Measurements from ENCODE around the gene MYBPC2. TPM values are rescaled to one million over a fixed set of nuclear protein-coding genes. Genes with fewer than 3 reads are reported as not detected.

Gene MYBPC2
- total RNA-seq, 1 donor: 0.10 TPM

DNA sequence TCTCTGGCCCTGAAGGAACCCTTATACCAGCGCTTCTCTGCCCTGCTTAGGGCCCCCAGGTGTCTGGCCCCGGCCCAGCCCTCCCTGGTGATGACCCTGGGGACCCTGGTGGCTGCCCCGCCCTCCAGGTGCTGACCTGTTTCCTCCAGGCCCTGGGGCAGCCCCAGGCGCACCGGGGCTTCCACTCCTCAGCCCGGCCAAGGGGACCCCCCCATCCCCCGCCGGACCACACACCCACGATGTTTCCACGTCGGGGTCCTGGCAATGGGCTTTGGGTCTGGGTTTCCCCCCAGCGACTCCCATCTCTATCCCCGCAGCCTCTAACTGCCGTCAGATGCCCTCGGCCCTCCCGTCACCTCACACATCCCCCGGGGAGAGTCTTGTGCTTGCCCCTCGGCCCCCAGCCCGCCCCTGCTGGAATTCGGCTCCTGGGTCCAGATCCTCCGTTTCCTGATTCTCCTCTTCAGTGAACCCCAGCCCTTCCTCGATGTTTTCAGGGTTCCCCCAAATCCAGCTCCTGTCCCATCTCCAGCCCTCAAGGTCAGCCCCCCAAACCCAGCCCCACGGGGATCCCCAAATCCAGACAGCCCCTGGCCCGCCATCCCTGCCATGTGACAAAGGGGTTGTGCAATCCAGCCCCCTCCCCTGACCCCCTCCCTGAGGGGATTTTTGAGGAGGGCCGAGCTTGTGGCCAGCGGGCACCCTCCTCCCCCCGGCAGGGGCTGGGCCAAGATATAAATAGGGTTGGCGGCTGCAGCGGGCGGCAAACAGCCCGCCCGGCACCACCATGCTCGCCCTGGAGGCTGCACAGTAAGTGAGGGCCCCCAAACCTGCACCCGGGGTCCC lies 14.3 kb upstream of the MYBPC2 start, which contains the start of gene SPIB:
Gene SPIB (plus strand): TSS at position 763 of the 846 bp plus-strand sequence. CDS start 25 bp downstream, at position 788.
- Histone ChIP-seq H3K4me1 (ENCODE audit: insufficient read depth, low read length) (peaks cover 29% of the 10 kb centered on the region), H3K9me3 (ENCODE audit: low read depth, low read length) (no peaks in the 10 kb centered on the region), H3K27me3 (ENCODE audit: insufficient read depth, low read length) (peaks cover 3% of the 10 kb centered on the region), H3K4me3 (ENCODE audit: low read length) (peak within 1 kb of the TSS; percentile 42)

DNA sequence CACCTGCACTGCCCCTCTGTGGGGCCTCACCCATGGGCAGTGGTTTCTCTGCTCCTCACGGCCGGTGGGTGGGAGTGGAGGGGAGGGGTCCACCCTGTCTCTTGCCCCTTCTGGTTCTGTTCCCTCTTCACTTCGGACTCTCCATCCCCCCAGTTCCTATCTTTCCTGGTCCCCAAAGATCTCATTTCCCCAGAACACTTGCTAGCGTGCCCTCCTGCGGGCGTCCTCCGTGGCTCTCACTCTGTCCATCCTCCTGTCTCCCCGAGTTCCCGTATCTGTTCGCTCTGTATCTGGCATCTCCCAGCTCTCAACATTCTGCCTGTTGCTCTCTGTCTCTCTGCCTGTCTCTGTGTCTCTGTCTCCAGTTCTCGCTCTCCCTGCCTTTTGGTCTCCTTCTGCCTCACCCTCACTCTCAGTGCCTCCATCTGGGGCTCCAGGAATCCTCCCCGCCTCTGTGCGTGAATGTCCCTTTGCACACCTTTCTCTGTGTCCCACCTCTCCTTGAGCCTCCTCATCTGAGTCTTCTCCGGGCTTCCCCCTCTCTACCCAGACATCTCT lies 13.6 kb upstream of the MYBPC2 start:
- Histone ChIP-seq H3K27me3 (ENCODE audit: insufficient read depth, low read length) (peaks cover 3% of the 10 kb centered on the region), H3K4me1 (ENCODE audit: insufficient read depth, low read length) (peaks cover 29% of the 10 kb centered on the region), H3K4me3 (ENCODE audit: low read length) (peak overlapping the region; percentile 42), H3K9me3 (ENCODE audit: low read depth, low read length) (no peaks in the 10 kb centered on the region)

DNA sequence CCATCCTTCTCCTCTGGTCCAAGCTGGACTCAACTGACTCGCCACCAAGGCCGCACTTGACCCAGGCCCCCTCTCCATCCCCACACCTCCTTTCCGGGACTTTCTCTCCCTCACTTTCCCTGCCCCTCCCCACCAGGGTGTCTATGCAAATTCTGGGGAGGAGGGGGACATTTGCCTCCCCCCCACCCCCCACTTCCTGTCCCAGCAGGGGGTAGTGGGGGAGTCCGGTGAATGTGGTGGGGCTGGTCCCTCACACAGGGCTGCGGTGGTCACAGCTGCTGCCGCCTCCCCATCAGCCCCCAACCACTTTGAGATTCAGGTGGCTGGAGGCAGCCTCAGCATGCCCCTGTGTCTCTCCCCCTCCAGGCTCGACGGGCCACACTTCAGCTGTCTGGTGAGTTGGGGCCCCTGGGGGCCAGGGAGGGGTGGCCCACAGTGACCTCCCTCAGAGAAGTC lies 13.1 kb upstream of the MYBPC2 start:
- Histone ChIP-seq H3K27me3 (ENCODE audit: insufficient read depth, low read length) (peaks cover 3% of the 10 kb centered on the region), H3K4me3 (ENCODE audit: low read length) (peak overlapping the region; percentile 42), H3K9me3 (ENCODE audit: low read depth, low read length) (no peaks in the 10 kb centered on the region), H3K4me1 (ENCODE audit: insufficient read depth, low read length) (peaks cover 27% of the 10 kb centered on the region)

- H3K4me3 ChIP-seq (ENCODE audit: low read length): peak overlapping the region; percentile 42
- no peaks in the 10 kb centered on the region for H3K9me3 ChIP-seq (ENCODE audit: low read depth, low read length)
- H3K27me3 ChIP-seq (ENCODE audit: insufficient read depth, low read length): peaks cover 3% of the 10 kb centered on the region
- peaks cover 22% of the 10 kb centered on the region for H3K4me1 ChIP-seq (ENCODE audit: insufficient read depth, low read length)
Observed at GRCh38 chr19:50420127-50420526, 12.6 kb upstream of the MYBPC2 start.

DNA sequence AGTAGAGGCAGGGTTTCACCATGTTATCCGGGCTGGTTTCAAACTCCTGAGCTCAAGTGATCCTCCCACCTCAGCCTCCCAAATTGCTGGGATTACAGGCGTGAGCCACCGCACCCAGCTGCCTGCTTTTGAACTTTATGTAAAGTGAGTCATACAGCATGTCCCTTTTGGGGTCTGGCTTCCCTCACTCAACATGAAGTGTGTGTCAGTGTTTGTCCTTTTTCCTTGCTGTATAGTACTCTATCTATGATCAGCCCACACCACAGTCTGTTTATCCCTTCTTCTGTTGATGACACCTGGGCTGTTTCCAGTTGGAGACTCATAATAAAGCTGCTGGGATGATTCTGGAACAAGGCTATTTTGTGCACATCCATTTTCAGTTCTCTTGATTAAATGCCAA lies 11.9 kb upstream of the MYBPC2 start:
- Histone ChIP-seq H3K27me3 (ENCODE audit: insufficient read depth, low read length) (peaks cover 3% of the 10 kb centered on the region), H3K9me3 (ENCODE audit: low read depth, low read length) (no peaks in the 10 kb centered on the region), H3K4me1 (ENCODE audit: insufficient read depth, low read length) (peaks cover 17% of the 10 kb centered on the region), H3K4me3 (ENCODE audit: low read length) (no peak overlapping the region)

GRCh38 chr19:50422397-50423278 lies 10.1 kb upstream of the MYBPC2 start:
- Histone ChIP-seq H3K27me3 (ENCODE audit: insufficient read depth, low read length) (peaks cover 3% of the 10 kb centered on the region), H3K9me3 (ENCODE audit: low read depth, low read length) (no peaks in the 10 kb centered on the region), H3K4me3 (ENCODE audit: low read length) (no peak overlapping the region), H3K4me1 (ENCODE audit: insufficient read depth, low read length) (peaks cover 7% of the 10 kb centered on the region)

GRCh38 chr19:50423279-50424113 lies 9.2 kb upstream of the MYBPC2 start:
- Histone ChIP-seq H3K27me3 (ENCODE audit: insufficient read depth, low read length) (peaks cover 3% of the 10 kb centered on the region), H3K4me1 (ENCODE audit: insufficient read depth, low read length) (peaks cover 14% of the 10 kb centered on the region), H3K9me3 (ENCODE audit: low read depth, low read length) (no peaks in the 10 kb centered on the region), H3K4me3 (ENCODE audit: low read length) (no peak overlapping the region)

DNA sequence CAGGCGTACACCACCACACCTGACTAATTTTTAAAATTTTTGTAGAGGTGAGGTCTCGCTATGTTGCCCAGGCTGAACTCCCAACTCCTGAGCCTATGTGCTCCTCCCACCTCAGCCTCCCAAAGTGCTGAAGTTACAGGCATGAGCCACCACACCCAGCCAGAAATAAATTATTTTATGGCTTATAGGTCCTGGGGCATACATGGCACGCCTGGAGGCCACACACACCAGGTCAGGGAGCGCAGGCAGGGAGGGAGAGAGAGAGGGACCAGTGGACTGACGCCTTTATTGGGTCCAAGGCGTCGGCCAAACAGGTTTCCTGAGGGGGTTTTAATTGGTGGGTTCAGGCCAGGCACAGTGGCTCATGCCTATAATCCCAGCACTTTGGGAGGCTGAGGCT lies 7.1 kb upstream of the MYBPC2 start:
- H3K4me1 ChIP-seq (ENCODE audit: insufficient read depth, low read length): peaks cover 17% of the 10 kb centered on the region
- no peaks in the 10 kb centered on the region for H3K27me3 ChIP-seq (ENCODE audit: insufficient read depth, low read length)
- no peak overlapping the region for H3K4me3 ChIP-seq (ENCODE audit: low read length)
- H3K9me3 ChIP-seq (ENCODE audit: low read depth, low read length): no peaks in the 10 kb centered on the region

DNA sequence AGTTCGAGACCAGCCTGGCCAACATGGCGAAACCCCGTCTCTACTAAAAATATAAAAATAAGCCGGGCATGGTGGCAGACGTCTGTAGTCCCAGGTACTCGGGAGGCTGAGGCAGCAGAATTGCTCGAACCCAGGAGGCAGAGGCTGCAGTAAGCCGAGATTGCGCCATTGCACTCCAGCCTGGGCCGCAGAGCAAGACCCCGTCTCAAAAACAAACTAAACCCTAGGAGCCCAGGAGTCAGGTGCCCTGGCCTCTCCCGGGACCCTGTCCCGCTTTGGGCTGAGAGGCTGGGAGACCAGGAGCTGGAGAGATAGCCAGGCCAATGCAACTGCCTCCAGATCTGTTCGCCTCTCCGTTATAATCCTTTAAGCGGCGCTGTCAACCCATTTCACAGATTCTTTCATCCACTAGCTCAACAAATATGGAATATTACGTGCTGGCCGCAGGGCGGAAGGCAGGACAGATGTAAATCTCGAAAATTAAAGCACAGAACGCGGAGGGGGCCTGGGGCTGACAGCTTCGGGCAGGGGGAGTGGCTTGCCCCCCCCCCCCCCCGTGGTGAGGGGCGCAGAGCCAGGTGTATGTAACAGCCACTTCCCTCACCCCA lies 5.3 kb upstream of the MYBPC2 start:
- H3K4me1 ChIP-seq (ENCODE audit: insufficient read depth, low read length): peaks cover 26% of the 10 kb centered on the region
- H3K4me3 ChIP-seq (ENCODE audit: low read length): no peak overlapping the region
- no peaks in the 10 kb centered on the region for H3K27me3 ChIP-seq (ENCODE audit: insufficient read depth, low read length)

GRCh38 chr19:50427997-50428425 lies 4.7 kb upstream of the MYBPC2 start:
- H3K4me3 ChIP-seq (ENCODE audit: low read length): peak overlapping the region; percentile 6
- peaks cover 2% of the 10 kb centered on the region for H3K27me3 ChIP-seq (ENCODE audit: insufficient read depth, low read length)
- H3K9me3 ChIP-seq (ENCODE audit: low read depth, low read length): no peaks in the 10 kb centered on the region
- H3K4me1 ChIP-seq (ENCODE audit: insufficient read depth, low read length): peaks cover 31% of the 10 kb centered on the region

More for the DNA sequence above, 5.3 kb upstream of the MYBPC2 start:
- no peaks in the 10 kb centered on the region for H3K9me3 ChIP-seq (ENCODE audit: low read depth, low read length)

DNA sequence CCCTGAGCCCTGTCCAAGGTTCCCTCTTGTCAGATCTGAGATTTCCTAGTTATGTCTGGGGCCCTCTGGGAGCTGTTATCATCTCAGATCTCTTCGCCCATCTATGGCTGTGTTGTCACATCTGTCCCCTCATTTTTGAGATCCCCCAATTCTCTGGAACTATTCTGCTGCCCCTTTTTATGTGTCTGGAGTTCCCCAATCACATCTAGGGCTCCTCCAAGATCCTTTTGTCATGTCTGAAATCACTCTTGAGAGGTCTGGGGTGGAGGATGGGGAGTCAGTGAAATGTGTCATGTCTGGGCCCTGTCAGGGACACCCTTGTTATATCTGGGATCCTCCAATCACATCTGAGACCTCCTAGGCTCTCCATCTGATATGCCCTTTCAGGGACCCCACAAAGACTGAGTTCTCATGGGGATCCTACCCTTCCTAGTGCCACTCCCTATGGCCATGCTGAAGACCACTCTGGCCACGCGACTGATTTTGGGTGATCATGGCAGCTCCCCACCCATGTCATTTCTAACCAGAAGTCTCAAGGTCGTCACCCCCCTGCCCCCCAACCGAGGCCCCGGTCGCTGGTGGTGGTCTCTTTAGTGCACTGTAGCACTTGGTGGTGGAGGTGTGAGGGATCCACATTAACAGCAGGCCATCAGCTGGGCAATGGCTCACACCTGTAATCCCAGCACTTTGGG lies 3.8 kb upstream of the MYBPC2 start:
- Histone ChIP-seq H3K4me1 (ENCODE audit: insufficient read depth, low read length) (peaks cover 31% of the 10 kb centered on the region), H3K4me3 (ENCODE audit: low read length) (no peak overlapping the region), H3K27me3 (ENCODE audit: insufficient read depth, low read length) (peaks cover 2% of the 10 kb centered on the region), H3K9me3 (ENCODE audit: low read depth, low read length) (no peaks in the 10 kb centered on the region)

- peaks cover 31% of the 10 kb centered on the region for H3K4me1 ChIP-seq (ENCODE audit: insufficient read depth, low read length)
- peak overlapping the region; percentile 49 for H3K4me3 ChIP-seq (ENCODE audit: low read length)
- H3K27me3 ChIP-seq (ENCODE audit: insufficient read depth, low read length): peaks cover 2% of the 10 kb centered on the region
- H3K9me3 ChIP-seq (ENCODE audit: low read depth, low read length): no peaks in the 10 kb centered on the region
Observed at GRCh38 chr19:50430888-50431342, 1.8 kb upstream of the MYBPC2 start.

All from mononuclear cell (primary cell).